ENCODE measurements around the gene DNAH17. TPM values are rescaled to one million over a fixed set of nuclear protein-coding genes. Genes with fewer than 3 reads are reported as not detected.

Gene DNAH17
- total and polyA plus RNA-seq, 2 of the 8 experiments (the other 6 are each of a cell fraction or from before 2014, with no cell fraction given): 0.14 to 0.67 TPM

GRCh38 chr17:78616946-78617345 lies 39.8 kb upstream of the DNAH17 start:
- Histone ChIP-seq H3K79me2 (ENCODE audit: control insufficient read depth in 1 of 2, insufficient read depth in 2 of 2, low read length in 2 of 2) (no peaks in the 10 kb centered on the region), H3K4me1 (replicated peaks in 1 of 4; ENCODE audit: control insufficient read depth in 3 of 4, insufficient read depth in 4 of 4, low read length in 3 of 4) (no peaks in the 10 kb centered on the region), H3K79me1 (ENCODE audit: low read depth, low read length) (no peaks in the 10 kb centered on the region), H3K23me2 (ENCODE audit: low read depth, low read length) (no peaks in the 10 kb centered on the region), H4K8ac (ENCODE audit: extremely low read depth, insufficient read depth, low read length) (no peak overlapping the region), H2AFZ (ENCODE audit: low read length) (no peak overlapping the region), H4K5ac (ENCODE audit: insufficient read length, low read depth, low read length) (no peak overlapping the region), H3K56ac (replicated peaks; ENCODE audit: insufficient read length, low read depth, low read length) (no peak overlapping the region), H2BK20ac (ENCODE audit: low read length) (no peak overlapping the region), H3K9ac (replicated peaks in 1 of 4; ENCODE audit: extremely low read depth in 1 of 4, low read depth in 3 of 4, low read length in 3 of 4) (no peak overlapping the region), H3K27ac (ENCODE audit: low read depth, low read length) (no peak overlapping the region), H2BK15ac (ENCODE audit: low read length) (no peak overlapping the region), H3K4me3 (ENCODE audit: extremely low read depth in 1 of 4, insufficient read depth in 2 of 4, low read depth in 3 of 4, low read length in 4 of 4) (no peak overlapping the region), H2BK120ac (replicated peaks; ENCODE audit: low read depth, low read length) (no peak overlapping the region), H2AK5ac (ENCODE audit: low read depth, low read length) (no peak overlapping the region), H3K9me3 (ENCODE audit: insufficient read depth in 2 of 2, low read depth in 1 of 2, low read length in 1 of 2) (no peaks in the 10 kb centered on the region), H2BK12ac (ENCODE audit: low read depth, low read length) (no peak overlapping the region), H2BK5ac (ENCODE audit: low read depth, low read length) (no peak overlapping the region), H4K91ac (replicated peaks; ENCODE audit: insufficient read length, low read length) (no peak overlapping the region), H3K23ac (ENCODE audit: insufficient read length) (no peak overlapping the region), H3K14ac (ENCODE audit: insufficient read length) (no peak overlapping the region), H3K36me3 (ENCODE audit: control insufficient read depth in 2 of 4, insufficient read depth in 4 of 4, low read length in 3 of 4) (no peaks in the 10 kb centered on the region), H4K20me1 (replicated peaks in 1 of 2; ENCODE audit: control insufficient read depth in 1 of 2, insufficient read depth in 2 of 2, low read length in 2 of 2) (no peaks in the 10 kb centered on the region), H3K27me3 (replicated peaks in 1 of 4; ENCODE audit: control insufficient read depth in 3 of 4, extremely low read depth in 1 of 4, insufficient read depth in 3 of 4, low read length in 3 of 4) (peaks cover 0 to 3% (median 2%) of the 10 kb centered on the region in 4 experiments; a peak in 4 of 7 replicates), H3K4me2 (ENCODE audit: insufficient read depth in 1 of 2, low read depth in 2 of 2, low read length in 2 of 2) (no peak overlapping the region), H3K18ac (ENCODE audit: extremely low read depth, low read length) (no peak overlapping the region), H3K4ac (replicated peaks; ENCODE audit: insufficient read length, low read depth, low read length) (no peak overlapping the region)
- CTCF ChIA-PET (ENCODE audit: partially characterized antibody): interaction anchor here (0.7 to 1.3 kb wide), 7 partner anchors 11 to 92 kb away, joined by 3 to 4 read pairs (median 4); no protein-coding TSS in a partner anchor
- WGBS, 2 experiments (ENCODE audit: extremely low coverage in 1 of 2, insufficient coverage in 1 of 2, insufficient read length in 1 of 2, insufficient replicate concordance in 2 of 2, low coverage in 1 of 2, low lambda C conversion rate in 2 of 2, missing lambda C conversion rate in 1 of 2): 84% methylated on average over 13 of the region's 13 CpGs; no CpG with 5 or more reads in 1 of the 2 experiments
- FAIRE-seq: no peak
- TF ChIP-seq BACH1 (IDR thresholded peaks at IDR 0.05; ENCODE audit: low read length): no peak
- POLR2A ChIA-PET (ENCODE audit: partially characterized antibody): no interaction called here
- no peak for DNase-seq (ENCODE audit: low read depth in 1 of 2, low spot score in 2 of 2)
